ENCODE results near the gene INHBB. TPM values are rescaled to one million over a fixed set of nuclear protein-coding genes. Genes with fewer than 3 reads are reported as not detected.

The INHBB gene
- polyA plus RNA-seq, 2 of the 4 experiments (the other 2 are of a cell fraction) = 7.2 to 25.3 TPM

DNA sequence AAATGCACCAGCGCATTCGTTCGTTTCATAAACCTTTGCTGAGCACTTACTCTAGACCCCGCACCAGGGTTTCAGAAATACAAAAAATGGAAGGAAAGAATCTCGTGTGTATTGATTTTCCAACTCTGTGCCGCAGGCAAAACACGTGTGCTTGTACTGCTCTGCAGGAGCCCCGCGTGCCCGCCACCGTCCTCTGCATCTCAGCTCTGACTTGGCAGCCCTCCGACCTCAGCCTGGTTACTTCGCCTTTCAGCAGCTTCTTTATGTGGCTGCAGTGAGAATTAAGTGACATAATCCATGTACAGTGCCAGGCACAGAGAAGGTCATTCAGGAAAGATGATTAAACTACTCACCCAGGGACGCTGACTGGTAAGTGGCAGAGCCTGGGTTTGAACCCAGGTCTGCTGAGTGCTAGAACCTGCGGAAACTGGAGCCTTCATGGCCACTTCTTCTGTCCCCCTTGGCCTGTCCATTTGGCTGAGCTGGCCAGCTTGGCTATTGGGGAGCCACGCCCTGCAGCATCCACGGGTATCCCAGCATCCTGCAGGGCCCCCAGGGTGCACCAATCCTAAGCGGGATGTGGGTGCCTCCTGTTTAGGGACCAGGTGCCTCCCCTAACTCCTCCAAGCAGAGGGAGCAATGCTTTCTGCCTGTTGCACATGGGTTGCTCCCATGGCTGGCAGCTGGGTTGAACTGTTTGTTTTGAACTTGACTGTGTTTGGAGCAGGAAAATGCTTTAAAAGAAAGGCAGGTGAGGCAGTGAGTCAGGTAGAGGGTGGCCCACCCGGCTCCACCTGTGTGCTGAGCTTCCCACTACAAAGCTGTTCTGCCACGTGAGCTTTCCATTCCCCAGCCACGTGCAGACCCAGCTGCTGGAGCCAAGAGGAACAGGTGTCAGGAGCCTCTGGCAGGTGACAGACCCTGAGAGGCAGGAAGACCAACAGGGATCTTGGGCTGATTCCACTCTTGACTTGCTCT lies 34.3 kb downstream of the INHBB start:
- Histone ChIP-seq H3K4me2 (no peak overlapping the region), H3K4me3 (no peak overlapping the region), H3K9me3 (no peaks in the 10 kb centered on the region), H3K4me1 (peaks cover 8% of the 10 kb centered on the region; the same call in 2 of the 3 replicates), H3K27ac (no peak overlapping the region)
- ChIA-PET CTCF (no interaction called here), POLR2A (no interaction called here)
- ATAC-seq (no peak), FAIRE-seq (no peak), DNase-seq (ENCODE audit: low read depth in 1 of 2, low spot score in 1 of 2) (no peak)
- WGBS (ENCODE audit: missing lambda C conversion rate) = 72% methylated on average over 21 of the region's 21 CpGs
- TF ChIP-seq ZNF302 (CRISPR knock-in tag; IDR thresholded peaks at IDR 0.05) (no peak), RAD21 (conservative IDR thresholded peaks at IDR 0.05 in 1 of 2, IDR thresholded peaks at IDR 0.05 in 1 of 2) (no peak)
- TF ChIP-seq, protein P1, sequence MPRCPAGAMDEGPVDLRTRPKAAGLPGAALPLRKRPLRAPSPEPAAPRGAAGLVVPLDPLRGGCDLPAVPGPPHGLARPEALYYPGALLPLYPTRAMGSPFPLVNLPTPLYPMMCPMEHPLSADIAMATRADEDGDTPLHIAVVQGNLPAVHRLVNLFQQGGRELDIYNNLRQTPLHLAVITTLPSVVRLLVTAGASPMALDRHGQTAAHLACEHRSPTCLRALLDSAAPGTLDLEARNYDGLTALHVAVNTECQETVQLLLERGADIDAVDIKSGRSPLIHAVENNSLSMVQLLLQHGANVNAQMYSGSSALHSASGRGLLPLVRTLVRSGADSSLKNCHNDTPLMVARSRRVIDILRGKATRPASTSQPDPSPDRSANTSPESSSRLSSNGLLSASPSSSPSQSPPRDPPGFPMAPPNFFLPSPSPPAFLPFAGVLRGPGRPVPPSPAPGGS (IDR thresholded peaks at IDR 0.05) = no peak

DNA sequence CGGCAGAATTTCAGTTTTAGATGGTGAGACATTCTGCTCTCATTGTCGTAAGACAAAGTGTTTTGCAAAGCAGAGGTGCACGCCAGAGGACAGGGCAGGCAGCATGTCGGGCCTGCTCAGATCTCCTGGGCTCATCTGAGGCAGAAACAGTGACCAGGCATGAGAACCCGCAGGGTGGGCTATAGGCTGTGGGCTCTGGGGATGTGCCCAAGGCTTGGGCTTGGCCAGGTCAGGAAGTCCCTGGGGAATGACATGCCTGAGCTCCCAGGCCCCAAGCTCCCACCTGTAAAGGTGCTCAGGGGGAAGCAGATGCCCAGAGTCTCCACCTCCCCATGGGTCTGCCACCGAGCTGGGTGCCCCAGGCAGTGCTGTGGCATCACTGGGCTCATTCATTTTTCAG lies 35.3 kb downstream of the INHBB start:
- no peak for DNase-seq (ENCODE audit: low read depth in 1 of 2, low spot score in 1 of 2)
- H3K4me1 ChIP-seq = peaks cover 11% of the 10 kb centered on the region; the same call in 2 of the 3 replicates
- ATAC-seq = no peak
- H3K4me3 ChIP-seq = no peak overlapping the region
- CTCF ChIA-PET = interaction anchor here (1.0 kb wide), 2 partner anchors 16 to 298 kb away, joined by 3 read pairs; no protein-coding TSS in a partner anchor
- POLR2A ChIA-PET = no interaction called here
- no peak for FAIRE-seq
- TF ChIP-seq MAFK (IDR thresholded peaks at IDR 0.05; ENCODE audit: partially characterized antibody) = no peak
- TF ChIP-seq, protein P2, sequence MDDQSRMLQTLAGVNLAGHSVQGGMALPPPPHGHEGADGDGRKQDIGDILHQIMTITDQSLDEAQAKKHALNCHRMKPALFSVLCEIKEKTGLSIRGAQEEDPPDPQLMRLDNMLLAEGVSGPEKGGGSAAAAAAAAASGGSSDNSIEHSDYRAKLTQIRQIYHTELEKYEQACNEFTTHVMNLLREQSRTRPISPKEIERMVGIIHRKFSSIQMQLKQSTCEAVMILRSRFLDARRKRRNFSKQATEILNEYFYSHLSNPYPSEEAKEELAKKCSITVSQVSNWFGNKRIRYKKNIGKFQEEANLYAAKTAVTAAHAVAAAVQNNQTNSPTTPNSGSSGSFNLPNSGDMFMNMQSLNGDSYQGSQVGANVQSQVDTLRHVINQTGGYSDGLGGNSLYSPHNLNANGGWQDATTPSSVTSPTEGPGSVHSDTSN (IDR thresholded peaks at IDR 0.05) = no peak
- no peak for TF ChIP-seq NFE2L2 (conservative IDR thresholded peaks at IDR 0.05; ENCODE audit: low read length)
- TF ChIP-seq HOXB13 (CRISPR knock-in tag; IDR thresholded peaks at IDR 0.05; ENCODE audit: low read depth) = no peak
- TF ChIP-seq POLR2A (IDR thresholded peaks at IDR 0.05; ENCODE audit: low read length) = no peak
- no peak for TF ChIP-seq RFX5 (IDR thresholded peaks at IDR 0.05)
- TF ChIP-seq NPAS2 (CRISPR knock-in tag; IDR thresholded peaks at IDR 0.05; ENCODE audit: borderline replicate concordance) = no peak
- no peak for TF ChIP-seq SREBF2 (IDR thresholded peaks at IDR 0.05)
- TF ChIP-seq RCOR1 (IDR thresholded peaks at IDR 0.05; ENCODE audit: low read depth, low read length) = no peak
- TF ChIP-seq, protein P3, sequence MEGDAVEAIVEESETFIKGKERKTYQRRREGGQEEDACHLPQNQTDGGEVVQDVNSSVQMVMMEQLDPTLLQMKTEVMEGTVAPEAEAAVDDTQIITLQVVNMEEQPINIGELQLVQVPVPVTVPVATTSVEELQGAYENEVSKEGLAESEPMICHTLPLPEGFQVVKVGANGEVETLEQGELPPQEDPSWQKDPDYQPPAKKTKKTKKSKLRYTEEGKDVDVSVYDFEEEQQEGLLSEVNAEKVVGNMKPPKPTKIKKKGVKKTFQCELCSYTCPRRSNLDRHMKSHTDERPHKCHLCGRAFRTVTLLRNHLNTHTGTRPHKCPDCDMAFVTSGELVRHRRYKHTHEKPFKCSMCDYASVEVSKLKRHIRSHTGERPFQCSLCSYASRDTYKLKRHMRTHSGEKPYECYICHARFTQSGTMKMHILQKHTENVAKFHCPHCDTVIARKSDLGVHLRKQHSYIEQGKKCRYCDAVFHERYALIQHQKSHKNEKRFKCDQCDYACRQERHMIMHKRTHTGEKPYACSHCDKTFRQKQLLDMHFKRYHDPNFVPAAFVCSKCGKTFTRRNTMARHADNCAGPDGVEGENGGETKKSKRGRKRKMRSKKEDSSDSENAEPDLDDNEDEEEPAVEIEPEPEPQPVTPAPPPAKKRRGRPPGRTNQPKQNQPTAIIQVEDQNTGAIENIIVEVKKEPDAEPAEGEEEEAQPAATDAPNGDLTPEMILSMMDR (IDR thresholded peaks at IDR 0.05) = no peak
- no peak for TF ChIP-seq ZFP36 (IDR thresholded peaks at IDR 0.05; ENCODE audit: borderline replicate concordance, partially characterized antibody)
- no peak for TF ChIP-seq CHD2 (IDR thresholded peaks at IDR 0.05; ENCODE audit: low read length, partially characterized antibody)
- TF ChIP-seq CHD4 (IDR thresholded peaks at IDR 0.05; ENCODE audit: borderline replicate concordance) = no peak
- TF ChIP-seq, protein P4, sequence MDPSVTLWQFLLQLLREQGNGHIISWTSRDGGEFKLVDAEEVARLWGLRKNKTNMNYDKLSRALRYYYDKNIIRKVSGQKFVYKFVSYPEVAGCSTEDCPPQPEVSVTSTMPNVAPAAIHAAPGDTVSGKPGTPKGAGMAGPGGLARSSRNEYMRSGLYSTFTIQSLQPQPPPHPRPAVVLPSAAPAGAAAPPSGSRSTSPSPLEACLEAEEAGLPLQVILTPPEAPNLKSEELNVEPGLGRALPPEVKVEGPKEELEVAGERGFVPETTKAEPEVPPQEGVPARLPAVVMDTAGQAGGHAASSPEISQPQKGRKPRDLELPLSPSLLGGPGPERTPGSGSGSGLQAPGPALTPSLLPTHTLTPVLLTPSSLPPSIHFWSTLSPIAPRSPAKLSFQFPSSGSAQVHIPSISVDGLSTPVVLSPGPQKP (IDR thresholded peaks at IDR 0.05; ENCODE audit: low read depth, low read length) = no peak
- TF ChIP-seq TFCP2L1 (CRISPR knock-in tag; IDR thresholded peaks at IDR 0.05) = no peak
- TF ChIP-seq MYC (IDR thresholded peaks at IDR 0.05; ENCODE audit: borderline replicate concordance, low read length) = no peak
- WGBS (ENCODE audit: missing lambda C conversion rate) = 93% methylated on average over 6 of the region's 6 CpGs
- no peak overlapping the region for H3K27ac ChIP-seq
- H3K9me3 ChIP-seq = no peaks in the 10 kb centered on the region
- H3K4me2 ChIP-seq = no peak overlapping the region
